Right ventricle myocardium superior (tissue), 1 donor: ENCODE data around the gene SPTLC3. TPM values are rescaled to one million over a fixed set of nuclear protein-coding genes. Genes with fewer than 3 reads are reported as not detected.

Experiments used
- ATAC-seq: fragments of 200-7000 bp; cut with Tn5 transposase; one replicate; pipeline ENCODE4 v1.9.1; 2020; ENCODE audit warnings: mild to moderate bottlenecking; ENCODE audit not compliant: poor library complexity
- DNase-seq: peaks from one replicate; pipeline ENCODE4 v3.0.0-alpha.2; 2020
- intact Hi-C: fragments of 100-400 bp; cut with DNase I; formaldehyde crosslinking; loops from one replicate; pipeline ENCODE4 v1.11.2; 2022
- total RNA-seq: library from RNA; stranded (reverse); fragmentation: NEBNext Ultra II Directional; extraction: Animal tissue kit (Norgen Biotek cat#: 25700); gene quantifications from one replicate; pipeline ENCODE4 v1.2.1, GENCODE V29; 2021
- donor health status: DM: no; HTN: yes; CAD: no; lungs with severe emphysema.

Gene SPTLC3
- total RNA-seq, 1 donor from 2014 or later, result 5.9 TPM

DNA sequence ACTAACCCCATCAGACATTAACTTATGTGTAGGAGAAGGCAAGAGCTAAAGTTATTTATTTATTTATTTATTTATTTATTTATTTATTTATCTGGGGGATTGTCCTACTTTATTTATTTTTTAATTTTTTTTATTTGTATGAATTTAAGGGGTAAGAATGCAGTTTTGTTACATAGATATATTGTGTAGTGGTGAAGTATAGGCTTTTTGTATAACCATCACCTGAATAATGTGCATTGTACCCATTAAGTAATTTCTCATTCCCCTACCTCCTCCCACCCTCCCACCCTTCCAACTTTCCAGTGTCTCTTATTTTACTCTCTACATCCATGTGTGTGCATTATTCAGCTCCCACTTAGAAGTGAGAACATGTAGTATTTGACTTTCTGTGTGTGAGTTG, 51.6 kb downstream of the SPTLC3 start:
- intact Hi-C loops, result no loop called here
- DNase-seq (no peak), ATAC-seq (no peak)

DNA sequence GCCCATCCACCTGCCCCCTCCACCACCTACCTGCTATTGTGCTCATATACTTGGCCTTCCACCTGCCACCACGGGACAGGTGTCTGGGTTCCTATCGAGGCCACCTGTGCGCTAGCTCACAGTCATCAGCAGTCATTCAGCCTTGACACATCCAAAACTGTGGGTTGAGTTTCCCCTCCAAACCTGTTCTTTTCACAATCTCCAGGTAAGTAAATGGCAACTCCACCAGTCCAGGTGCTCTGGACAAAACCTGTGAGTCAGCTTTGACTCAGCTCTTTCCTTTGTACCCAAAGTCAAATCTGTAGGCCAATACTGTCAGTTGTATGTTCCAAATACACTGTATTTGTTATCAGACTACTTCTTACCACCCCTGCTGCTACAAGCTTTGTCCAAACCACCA, 52.6 kb downstream of the SPTLC3 start:
- no peak for DNase-seq
- intact Hi-C loops, result no loop called here
- ATAC-seq, result no peak

DNA sequence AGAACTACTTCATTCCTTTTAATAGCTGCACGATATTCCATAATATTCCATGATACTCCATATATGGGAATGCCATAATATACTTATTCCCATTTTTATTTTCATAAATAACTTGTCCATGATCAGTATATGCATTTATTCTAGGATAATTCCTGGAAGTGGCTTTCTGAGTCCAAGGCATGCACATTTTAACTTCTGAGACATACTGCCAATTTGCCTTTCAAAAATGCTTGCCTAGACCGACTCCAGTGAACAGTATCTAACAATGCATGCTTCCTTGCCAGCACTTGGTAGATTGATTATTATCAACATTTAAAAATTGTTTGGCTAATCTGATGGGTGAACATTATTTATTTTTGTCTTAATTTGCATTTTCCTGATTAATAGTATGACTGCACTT, 54.0 kb downstream of the SPTLC3 start:
- DNase-seq (no peak), ATAC-seq (no peak)
- intact Hi-C loops, result no loop called here

DNA sequence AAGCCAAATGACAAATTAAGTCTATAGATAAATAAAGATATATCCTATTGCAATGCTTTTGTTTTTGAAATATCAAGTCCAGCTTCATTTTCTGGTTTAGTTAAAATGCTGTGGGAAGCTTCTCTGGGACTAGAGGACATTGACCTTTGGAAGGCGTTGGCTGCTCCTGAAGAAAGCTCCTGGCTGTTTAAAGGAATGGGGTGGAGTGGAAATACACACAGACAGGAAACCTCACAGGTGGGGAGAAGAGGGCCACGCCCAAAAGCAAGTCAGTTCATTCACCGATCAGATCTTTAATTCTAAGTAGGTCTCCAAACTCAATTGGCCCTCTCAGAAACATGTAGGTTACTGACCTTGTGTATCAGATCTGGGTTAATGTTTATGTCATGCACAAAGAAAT, 59.6 kb downstream of the SPTLC3 start:
- no peak for DNase-seq

DNA sequence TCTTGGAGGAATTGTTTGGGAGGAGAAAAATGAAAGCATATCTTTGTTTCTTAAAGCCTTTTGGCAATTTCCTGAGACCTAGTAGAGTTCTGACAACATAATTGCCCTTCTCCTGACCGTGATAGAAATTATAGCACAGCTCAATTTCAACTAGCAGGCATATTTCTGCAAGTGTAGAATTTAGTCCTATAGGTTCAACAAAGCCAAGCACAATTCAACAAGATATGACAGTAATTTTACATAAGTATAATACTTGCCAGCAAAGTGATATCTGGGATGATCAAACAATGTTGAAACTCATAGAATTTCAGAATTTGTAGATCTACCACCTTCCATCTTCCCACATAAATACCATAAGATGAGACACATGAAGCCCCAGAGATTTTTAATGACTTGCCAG, 73.1 kb downstream of the SPTLC3 start:
- ATAC-seq, result no peak
- intact Hi-C loops, result no loop called here

More for the DNA sequence above, 59.6 kb downstream of the SPTLC3 start:
- intact Hi-C loops, result no loop called here
- ATAC-seq, result no peak

DNA sequence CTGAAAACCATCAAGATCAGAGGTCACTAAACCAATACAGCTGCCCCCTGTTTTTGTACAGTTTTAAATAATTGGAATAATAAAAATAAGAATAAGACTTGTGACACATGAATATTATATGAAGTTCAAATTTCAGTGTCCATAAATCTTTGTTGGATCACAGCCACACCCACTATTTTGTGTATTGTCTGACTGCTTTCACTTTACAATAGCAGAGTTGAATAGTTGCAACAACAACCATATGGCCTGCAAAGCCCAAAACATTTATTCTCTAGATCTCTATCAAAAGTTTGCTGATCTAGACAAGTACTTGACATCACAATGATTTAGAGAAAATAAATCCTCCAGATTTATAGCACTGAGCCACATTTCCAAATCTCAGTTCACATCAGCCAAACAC, 73.6 kb downstream of the SPTLC3 start:
- DNase-seq, result no peak
- intact Hi-C loops, result no loop called here
- no peak for ATAC-seq

More for the DNA sequence above, 73.1 kb downstream of the SPTLC3 start:
- DNase-seq, result no peak

DNA sequence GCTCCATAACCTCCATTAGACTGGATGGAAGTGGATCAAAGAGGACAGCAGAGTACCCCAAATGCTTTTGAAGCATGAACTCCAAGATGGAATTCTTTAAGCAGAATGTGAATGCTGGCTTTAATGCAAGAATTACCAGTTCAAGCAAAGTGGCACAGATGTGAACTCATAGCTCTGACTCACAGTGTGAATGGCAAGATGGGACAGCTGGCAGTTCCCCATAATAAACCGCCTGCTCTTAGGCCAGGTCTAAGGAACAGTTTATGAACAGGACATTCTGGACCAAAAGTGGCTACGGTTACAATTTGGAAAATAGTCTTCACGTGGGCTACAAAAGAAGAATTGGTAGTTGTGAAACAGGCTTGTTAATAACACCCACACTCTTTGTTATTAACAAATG, 76.5 kb downstream of the SPTLC3 start:
- intact Hi-C loops, result no loop called here
- DNase-seq (no peak), ATAC-seq (no peak)

DNA sequence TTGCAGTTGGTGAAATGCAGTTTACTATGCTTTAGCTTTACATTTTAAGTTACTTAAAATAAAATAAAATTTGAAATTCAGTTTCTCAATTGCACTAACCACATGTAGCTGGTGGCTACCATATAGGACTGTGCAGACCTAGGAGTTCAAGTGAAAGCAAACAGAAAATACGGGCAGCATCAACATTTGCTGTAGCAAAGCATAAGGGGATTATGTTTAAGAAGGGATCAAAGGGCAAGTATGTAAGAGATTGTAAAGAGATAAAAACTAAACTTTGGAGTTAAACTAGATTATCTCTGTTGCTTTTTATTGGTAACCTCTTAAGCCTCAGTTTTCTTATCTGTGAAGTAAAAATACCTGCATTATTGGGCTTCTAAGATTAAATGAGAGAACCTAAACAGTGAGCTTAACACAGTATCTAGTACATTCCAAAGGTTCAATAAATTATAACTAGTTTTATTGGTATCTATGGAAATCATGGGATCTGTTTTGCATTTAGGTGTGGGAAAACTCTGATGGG, 81.2 kb downstream of the SPTLC3 start:
- no peak for DNase-seq
- ATAC-seq, result no peak
- intact Hi-C loops, result no loop called here

DNA sequence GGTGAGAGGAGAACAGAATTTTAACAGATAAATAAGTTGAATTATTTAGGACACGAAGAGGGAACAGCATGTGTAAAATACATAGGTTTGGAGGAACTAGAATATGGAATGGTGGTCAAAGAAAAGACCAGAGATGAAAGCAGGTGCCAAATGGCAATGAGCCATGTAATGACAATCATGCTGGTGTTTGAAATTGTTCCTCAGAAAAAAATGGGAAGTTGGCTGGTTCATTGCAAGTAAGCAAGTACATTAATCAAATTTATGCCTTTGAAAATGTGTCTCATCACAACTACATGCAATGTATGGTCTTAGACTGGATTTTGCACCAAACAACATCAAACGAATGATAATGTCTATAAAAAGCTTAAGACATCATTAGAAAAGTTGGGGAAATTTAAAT, 83.3 kb downstream of the SPTLC3 start:
- DNase-seq, result no peak
- intact Hi-C loops, result no loop called here
- ATAC-seq, result no peak

DNA sequence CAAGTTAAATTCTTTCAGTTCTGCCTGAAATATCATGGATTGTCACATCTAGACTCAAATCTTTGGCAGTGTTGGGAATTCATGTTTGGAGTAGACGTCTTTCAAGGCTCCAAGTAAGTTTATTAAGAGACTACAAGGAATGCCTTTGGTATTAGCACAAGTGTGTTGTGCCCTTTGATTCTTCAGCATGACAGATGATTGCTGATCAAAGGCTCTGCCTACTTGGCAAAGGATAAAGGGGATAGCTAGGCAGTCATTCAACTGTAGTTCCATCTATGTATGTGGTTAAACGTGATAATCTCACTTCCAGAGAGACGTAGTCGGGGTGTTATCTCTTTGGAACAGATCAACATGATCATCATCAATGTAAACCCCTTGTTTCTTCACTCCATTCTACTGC, 86.2 kb downstream of the SPTLC3 start:
- ATAC-seq (no peak), DNase-seq (no peak)
- intact Hi-C loops, result no loop called here

DNA sequence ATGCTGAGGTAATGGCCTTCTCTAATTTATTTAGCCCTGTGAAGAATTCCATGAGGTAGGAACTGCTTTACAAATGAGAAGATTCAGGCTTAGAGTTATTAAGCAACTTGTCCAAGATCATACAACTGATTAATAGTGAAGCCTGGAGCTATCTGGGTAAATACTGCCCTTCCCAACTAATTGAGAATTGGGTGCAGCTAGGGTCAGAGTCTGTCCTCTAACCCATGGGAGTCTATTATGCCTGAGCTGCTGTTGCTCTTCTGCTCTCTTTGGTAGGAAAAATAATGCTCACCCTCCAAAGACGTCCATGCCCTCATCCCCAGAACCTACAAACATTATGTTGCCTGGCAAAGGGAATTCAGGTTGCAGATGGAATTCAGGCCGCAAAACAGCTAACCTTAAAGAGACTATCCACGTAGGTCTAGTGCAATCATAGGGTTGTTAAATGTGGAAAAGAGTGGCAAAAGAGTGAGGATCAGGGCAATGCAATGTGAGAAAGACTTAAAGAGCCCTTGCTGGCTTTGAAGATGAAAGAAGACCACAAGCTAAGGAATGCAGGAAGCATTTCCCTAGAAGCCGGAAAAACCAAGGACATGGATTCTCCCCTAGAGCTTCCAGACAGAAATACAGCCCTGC, 90.1 kb downstream of the SPTLC3 start:
- no peak for ATAC-seq
- DNase-seq, result no peak
- intact Hi-C loops, result no loop called here

DNA sequence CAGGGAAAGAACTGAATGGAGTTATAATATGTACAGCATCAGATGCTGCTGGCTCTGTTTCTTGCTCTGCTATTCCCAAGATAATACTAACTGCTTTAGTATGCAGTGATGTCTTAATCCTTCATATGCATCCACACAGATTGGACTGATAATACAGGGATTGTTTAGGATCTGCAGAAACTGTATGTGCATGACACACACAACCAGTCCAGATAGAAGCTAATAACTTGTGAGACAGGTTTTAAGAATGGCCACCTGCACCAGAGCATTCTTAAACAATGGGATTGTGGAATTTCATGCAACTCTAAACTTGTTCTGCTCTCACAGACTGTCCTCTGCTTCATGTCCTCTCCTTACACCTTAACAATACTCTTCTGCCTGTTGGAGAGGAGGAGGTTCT, 90.9 kb downstream of the SPTLC3 start:
- ATAC-seq, result no peak
- intact Hi-C loops, result loop anchor here (5.0 to 10.0 kb wide), 2 partner anchors 65 to 132 kb away; no protein-coding TSS in a partner anchor
- no peak for DNase-seq

DNA sequence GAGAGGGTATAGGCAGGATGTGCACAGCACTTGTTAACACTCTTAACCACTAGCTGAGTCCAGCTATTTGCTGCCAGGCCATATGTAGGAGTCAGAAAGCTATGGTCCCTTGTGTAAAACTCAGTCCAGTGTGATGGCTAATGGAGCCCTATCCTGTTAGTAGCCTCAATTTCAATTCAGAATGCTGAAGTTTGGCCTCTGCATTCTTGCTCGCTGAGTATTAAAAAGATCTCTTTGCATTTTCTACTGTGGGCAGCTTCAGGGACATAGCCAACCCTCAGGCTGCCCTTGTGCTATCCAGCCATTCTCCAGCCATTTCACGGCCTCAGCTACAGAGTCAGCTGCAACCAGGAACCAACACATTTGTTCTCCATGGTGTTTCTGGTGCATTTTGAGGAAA, 92.5 kb downstream of the SPTLC3 start:
- DNase-seq, result no peak
- no peak for ATAC-seq
- intact Hi-C loops, result loop anchor here (5.0 to 10.0 kb wide), 2 partner anchors 66 to 134 kb away; no protein-coding TSS in a partner anchor

DNA sequence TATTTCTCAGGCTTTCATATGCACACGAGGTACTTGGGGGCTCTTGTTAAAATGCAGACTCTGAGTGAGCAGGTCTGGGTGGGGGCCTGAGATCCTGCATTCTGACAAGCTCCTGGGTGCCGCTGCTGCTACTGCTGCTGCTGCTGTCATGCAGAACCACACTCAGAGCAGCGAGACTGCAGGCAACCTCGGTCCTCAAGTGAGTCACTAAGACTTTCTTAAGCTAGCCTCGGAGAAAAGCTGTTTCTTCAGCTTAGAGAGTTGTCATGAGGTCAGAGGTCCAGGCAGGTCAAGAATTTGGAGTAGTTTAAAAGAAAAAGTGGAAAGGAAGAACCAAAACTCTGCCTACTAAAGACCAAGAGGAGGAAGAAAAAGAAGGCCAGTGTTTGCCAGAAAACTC, 92.9 kb downstream of the SPTLC3 start:
- DNase-seq, result no peak
- intact Hi-C loops, result loop anchor here (5.0 to 10.0 kb wide), 2 partner anchors 67 to 134 kb away; no protein-coding TSS in a partner anchor
- ATAC-seq, result no peak

DNA sequence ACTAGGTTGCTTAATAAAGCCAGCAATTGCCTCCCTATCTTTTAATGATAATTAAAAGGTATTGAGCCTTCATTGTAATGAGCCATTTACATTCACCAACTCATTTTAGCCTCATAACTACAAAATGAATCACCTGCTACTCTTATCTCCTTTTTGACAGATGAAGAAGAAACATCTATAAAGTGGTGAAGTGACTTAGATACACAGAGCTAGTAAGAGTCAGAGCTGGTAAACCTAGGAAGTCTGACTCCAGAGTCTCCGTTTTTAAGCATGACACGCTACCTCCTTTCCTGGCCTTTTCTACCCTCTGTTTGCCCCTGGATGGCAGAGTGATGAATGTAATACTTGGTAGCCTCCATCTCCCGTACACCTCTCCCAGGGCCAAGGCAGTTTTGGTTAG, 93.5 kb downstream of the SPTLC3 start:
- intact Hi-C loops, result loop anchor here (5.0 to 10.0 kb wide), 2 partner anchors 67 to 135 kb away; no protein-coding TSS in a partner anchor

DNA sequence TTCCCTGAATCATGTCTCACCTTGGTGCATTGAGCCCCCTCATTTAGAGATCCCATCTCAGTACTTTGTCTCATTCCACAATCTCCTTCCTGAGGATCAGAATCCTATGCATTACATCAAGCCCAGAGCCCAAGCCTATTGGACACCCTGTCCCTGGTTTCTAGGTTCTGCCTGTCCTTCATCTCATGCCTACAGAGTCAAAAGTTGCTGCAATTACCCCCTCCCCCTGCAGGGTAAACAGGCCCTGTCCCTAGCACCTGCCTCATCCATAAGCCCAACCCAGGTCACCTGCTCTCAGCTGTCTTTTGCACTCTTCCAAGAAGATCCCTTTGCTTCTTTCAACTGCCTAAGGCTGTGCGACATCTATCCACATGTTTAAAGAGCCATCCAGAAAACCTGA, 93.9 kb downstream of the SPTLC3 start:
- intact Hi-C loops, result loop anchor here (5.0 to 10.0 kb wide), 2 partner anchors 68 to 135 kb away; no protein-coding TSS in a partner anchor
- ATAC-seq (no peak), DNase-seq (no peak)

More for the DNA sequence above, 93.5 kb downstream of the SPTLC3 start:
- ATAC-seq (no peak), DNase-seq (no peak)

DNA sequence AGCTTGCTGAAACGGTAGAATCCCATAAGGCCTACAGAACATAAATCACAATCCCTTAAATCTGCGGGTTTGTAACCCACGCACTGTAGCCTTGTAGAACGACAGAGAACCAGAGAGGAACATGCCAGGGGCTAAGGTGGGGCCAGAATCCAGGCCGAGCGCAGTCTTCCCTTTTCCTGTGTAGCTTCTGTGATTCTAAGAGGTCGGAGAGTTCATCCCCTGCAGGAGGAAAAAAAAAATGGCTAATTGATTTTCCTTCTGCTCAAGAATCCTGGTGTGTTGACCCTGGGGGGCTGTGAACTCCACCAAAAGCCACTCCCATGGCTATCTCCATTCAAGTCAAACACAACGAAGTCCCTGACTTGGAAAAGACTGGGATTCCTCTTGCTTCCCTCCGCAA, 96.3 kb downstream of the SPTLC3 start:
- ATAC-seq (no peak), DNase-seq (no peak)
- intact Hi-C loops, result loop anchor here (5.0 to 10.0 kb wide), 2 partner anchors 70 to 178 kb away; no protein-coding TSS in a partner anchor

DNA sequence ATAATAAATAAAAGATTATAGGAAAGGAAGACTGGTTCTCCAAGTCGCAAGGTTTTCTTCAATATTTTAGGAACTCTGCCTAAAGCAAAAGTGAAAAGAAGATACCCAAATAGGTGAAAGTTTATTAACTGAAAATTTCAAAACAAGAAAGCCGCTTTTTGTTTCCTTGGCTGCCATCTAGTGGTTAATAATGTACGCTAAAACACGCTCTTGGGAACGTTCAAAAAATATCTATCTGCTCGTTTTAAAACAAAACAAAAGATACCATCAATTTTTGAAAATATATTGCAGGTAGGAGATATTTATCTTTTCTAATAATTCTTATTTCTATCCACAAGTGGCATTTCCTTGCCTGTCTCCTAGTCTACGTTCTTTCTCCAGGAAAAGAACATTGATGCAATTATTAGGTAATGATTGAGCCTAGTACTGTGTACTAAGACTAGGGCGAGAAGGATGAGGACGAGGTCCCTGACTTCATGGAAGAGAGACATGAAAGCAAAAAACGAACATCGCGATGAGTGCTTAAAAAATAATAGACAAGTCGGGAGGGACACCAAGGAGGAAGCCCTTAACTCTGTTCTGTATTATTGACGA, 97.2 kb downstream of the SPTLC3 start:
- peak; percentile 38 for ATAC-seq
- no peak for DNase-seq
- intact Hi-C loops, result loop anchor here (5.0 to 10.0 kb wide), 2 partner anchors 71 to 179 kb away; no protein-coding TSS in a partner anchor

DNA sequence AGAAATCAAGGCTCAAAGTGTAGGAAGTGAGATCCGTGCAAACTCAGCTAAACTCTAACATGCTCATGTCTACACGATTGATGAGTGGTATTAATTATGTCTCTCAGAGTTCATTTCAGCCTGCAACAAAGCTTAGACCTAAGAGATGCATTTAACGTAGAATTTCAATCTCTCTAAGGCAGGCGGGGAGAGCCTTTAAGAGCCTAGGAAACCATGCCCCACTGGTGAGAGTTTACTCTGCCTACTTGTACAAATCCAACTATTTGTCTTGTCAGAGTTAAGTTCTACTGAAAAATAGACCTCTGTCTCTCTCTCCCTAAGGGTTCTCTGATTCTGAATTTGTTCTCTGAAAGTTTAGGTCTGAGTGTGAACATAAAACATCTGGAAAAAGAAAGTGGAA, 100.9 kb downstream of the SPTLC3 start:
- no peak for ATAC-seq
- no peak for DNase-seq
- intact Hi-C loops, result loop anchor here (5.0 to 10.0 kb wide), 3 partner anchors 75 to 658 kb away; no protein-coding TSS in a partner anchor

DNA sequence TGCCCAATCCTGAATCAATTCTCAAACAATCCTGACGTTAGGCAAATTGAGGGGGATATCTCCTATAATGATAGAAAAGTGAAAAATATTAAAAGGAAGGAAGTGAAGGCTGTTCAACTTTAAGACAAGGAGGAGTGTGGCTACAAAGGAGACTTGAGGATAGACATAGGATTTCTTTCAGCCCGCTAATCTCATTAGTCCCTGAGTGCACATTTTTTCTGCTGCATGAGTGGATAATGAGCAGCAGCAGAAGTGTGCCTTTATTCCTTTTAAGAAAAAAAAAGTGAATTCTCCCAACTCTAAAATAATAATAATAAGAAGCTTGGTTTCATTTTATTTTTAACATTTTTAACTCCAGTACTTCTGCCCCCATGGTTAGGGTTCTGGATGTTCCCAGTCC, 102.0 kb downstream of the SPTLC3 start:
- DNase-seq, result no peak
- intact Hi-C loops, result loop anchor here (5.0 kb wide), 1 partner anchor 657 kb away; no protein-coding TSS in a partner anchor
- ATAC-seq, result no peak
